Neuron (in vitro differentiated cells): ENCODE results near the gene TLR9.
A peak's percentile ranks its signal among the peaks of the same experiment; 100 is the strongest.

ENCODE experiments used
- H2AFZ ChIP-seq: one replicate; pipeline ENCODE4 v1.6.1; 2013; ENCODE audit warnings: low read depth, mild to moderate bottlenecking, inconsistent platforms, low read length, moderate library complexity
- H3K27me3 ChIP-seq: one replicate; pipeline ENCODE4 v1.6.1; 2013; ENCODE audit warnings: low read length; ENCODE audit not compliant: insufficient read depth
- H3K36me3 ChIP-seq: one replicate; pipeline ENCODE4 v1.6.1; 2013; ENCODE audit warnings: low read length; ENCODE audit not compliant: insufficient read depth
- H3K4me1 ChIP-seq: one replicate; pipeline ENCODE4 v1.6.1; 2013; ENCODE audit warnings: low read length; ENCODE audit not compliant: insufficient read depth
- H3K4me3 ChIP-seq: 2 replicates; pipeline ENCODE4 v1.5.1; 2013; ENCODE audit warnings: mild to moderate bottlenecking, low read length, moderate library complexity
- H3K9me3 ChIP-seq: one replicate; pipeline ENCODE4 v1.6.1; 2013; ENCODE audit warnings: low read length

TLR9 gene

GRCh38 chr3:52211268-52211891 lies 14.1 kb downstream of the TLR9 start:
- Histone ChIP-seq H2AFZ (no peak overlapping the region), H3K36me3 (peaks cover 83% of the 10 kb centered on the region), H3K9me3 (no peaks in the 10 kb centered on the region), H3K27me3 (no peaks in the 10 kb centered on the region), H3K4me1 (no peaks in the 10 kb centered on the region), H3K4me3 (no peak overlapping the region)

GRCh38 chr3:52210550-52211046 lies 14.8 kb downstream of the TLR9 start:
- Histone ChIP-seq H3K9me3 (no peaks in the 10 kb centered on the region), H3K27me3 (no peaks in the 10 kb centered on the region), H3K36me3 (peaks cover 89% of the 10 kb centered on the region), H3K4me3 (no peak overlapping the region), H2AFZ (no peak overlapping the region), H3K4me1 (no peaks in the 10 kb centered on the region)

GRCh38 chr3:52210037-52210436 lies 15.4 kb downstream of the TLR9 start:
- no peak overlapping the region for H3K4me3 ChIP-seq
- no peak overlapping the region for H2AFZ ChIP-seq
- H3K36me3 ChIP-seq: peaks cover 89% of the 10 kb centered on the region
- no peaks in the 10 kb centered on the region for H3K27me3 ChIP-seq
- no peaks in the 10 kb centered on the region for H3K4me1 ChIP-seq
- no peaks in the 10 kb centered on the region for H3K9me3 ChIP-seq

GRCh38 chr3:52208556-52208955 lies 16.9 kb downstream of the TLR9 start:
- Histone ChIP-seq H3K4me1 (no peaks in the 10 kb centered on the region), H2AFZ (no peak overlapping the region), H3K27me3 (no peaks in the 10 kb centered on the region), H3K4me3 (no peak overlapping the region), H3K9me3 (no peaks in the 10 kb centered on the region), H3K36me3 (peaks cover 89% of the 10 kb centered on the region)

GRCh38 chr3:52205727-52206372 lies 19.6 kb downstream of the TLR9 start:
- no peaks in the 10 kb centered on the region for H3K9me3 ChIP-seq
- peaks cover 86% of the 10 kb centered on the region for H3K36me3 ChIP-seq
- no peaks in the 10 kb centered on the region for H3K4me1 ChIP-seq
- H3K27me3 ChIP-seq: no peaks in the 10 kb centered on the region
- no peak overlapping the region for H2AFZ ChIP-seq
- no peak overlapping the region for H3K4me3 ChIP-seq

GRCh38 chr3:52204337-52205073 lies 20.9 kb downstream of the TLR9 start:
- Histone ChIP-seq H3K4me3 (no peak overlapping the region), H3K36me3 (peaks cover 82% of the 10 kb centered on the region), H3K27me3 (no peaks in the 10 kb centered on the region), H2AFZ (no peak overlapping the region), H3K9me3 (no peaks in the 10 kb centered on the region), H3K4me1 (no peaks in the 10 kb centered on the region)

GRCh38 chr3:52203701-52204100 lies 21.7 kb downstream of the TLR9 start:
- Histone ChIP-seq H3K4me1 (peaks cover 6% of the 10 kb centered on the region), H3K4me3 (no peak overlapping the region), H3K9me3 (no peaks in the 10 kb centered on the region), H3K36me3 (peaks cover 81% of the 10 kb centered on the region), H3K27me3 (no peaks in the 10 kb centered on the region), H2AFZ (no peak overlapping the region)

GRCh38 chr3:52202384-52203077 lies 22.9 kb downstream of the TLR9 start:
- no peaks in the 10 kb centered on the region for H3K27me3 ChIP-seq
- no peak overlapping the region for H2AFZ ChIP-seq
- peaks cover 11% of the 10 kb centered on the region for H3K4me1 ChIP-seq
- no peak overlapping the region for H3K4me3 ChIP-seq
- no peaks in the 10 kb centered on the region for H3K9me3 ChIP-seq
- peaks cover 69% of the 10 kb centered on the region for H3K36me3 ChIP-seq

- H3K36me3 ChIP-seq: peaks cover 60% of the 10 kb centered on the region
- H2AFZ ChIP-seq: no peak overlapping the region
- no peak overlapping the region for H3K4me3 ChIP-seq
- no peaks in the 10 kb centered on the region for H3K27me3 ChIP-seq
- peaks cover 14% of the 10 kb centered on the region for H3K4me1 ChIP-seq
- H3K9me3 ChIP-seq: no peaks in the 10 kb centered on the region
Measured at GRCh38 chr3:52200981-52201679, 24.3 kb downstream of the TLR9 start.

- Histone ChIP-seq H3K4me1 (peaks cover 14% of the 10 kb centered on the region), H3K9me3 (no peaks in the 10 kb centered on the region), H2AFZ (peak overlapping the region; percentile 81), H3K4me3 (peak overlapping the region; percentile 66), H3K27me3 (peaks cover 4% of the 10 kb centered on the region), H3K36me3 (peaks cover 38% of the 10 kb centered on the region)
Measured at GRCh38 chr3:52198643-52199608, 26.5 kb downstream of the TLR9 start.

GRCh38 chr3:52197842-52198625 lies 27.4 kb downstream of the TLR9 start, which contains the start of gene ALAS1:
Gene ALAS1 (plus strand): TSS chr3:52198160. CDS start chr3:52199242, 1,082 bp downstream.
- Histone ChIP-seq H3K9me3 (no peaks in the 10 kb centered on the region), H3K27me3 (peaks cover 4% of the 10 kb centered on the region), H3K36me3 (peaks cover 29% of the 10 kb centered on the region), H3K4me1 (peaks cover 14% of the 10 kb centered on the region), H2AFZ (peak within 1 kb of the TSS; percentile 81), H3K4me3 (peak within 1 kb of the TSS; percentile 66)
